Measurements from ENCODE around the gene EEF1G.

Gene EEF1G

DNA sequence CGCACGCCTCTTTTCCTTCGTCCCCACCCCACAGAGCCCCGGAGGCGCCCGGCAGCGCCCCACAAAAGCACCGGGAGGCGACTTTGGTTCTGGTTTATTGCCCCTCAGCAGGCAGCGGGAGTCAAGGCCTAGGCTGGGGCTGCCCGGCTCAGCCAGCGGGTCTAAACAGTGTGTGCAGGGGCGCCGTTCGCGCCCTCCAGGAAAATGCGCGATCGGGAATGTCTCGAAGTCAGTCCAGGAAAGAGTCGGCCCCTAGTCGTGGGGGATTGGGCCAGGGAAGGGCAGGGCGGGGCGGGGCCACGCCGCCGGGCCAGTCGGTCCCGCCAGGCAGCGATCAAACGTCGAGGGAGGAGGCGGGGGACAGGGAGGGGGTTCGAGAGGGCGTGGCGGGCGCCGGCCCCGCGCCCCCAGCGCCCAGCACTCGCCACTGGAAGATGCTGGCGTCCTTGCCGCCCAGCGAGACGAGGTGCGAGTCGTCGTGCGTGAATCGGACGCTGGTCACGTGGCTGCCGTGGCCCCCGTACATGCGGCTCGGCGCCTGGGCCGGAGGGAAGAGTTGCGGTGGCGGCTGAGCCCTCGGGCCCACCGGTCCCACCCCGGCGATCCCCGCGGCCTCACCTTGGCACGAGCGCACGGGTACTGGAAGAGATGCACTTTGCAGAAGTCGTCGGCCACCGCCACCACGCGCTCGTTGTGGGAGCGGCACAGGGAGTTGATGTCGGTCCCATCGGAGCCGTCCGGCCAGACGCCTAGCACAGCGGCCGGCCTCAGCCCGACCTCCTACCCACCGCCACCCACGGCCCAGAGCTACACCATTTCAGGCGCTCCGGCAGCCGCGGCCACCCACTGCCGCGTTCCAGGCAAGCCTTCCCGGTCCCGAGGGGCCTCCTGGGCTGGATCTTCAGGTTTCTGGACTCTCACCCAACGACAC lies 28.7 kb upstream of the EEF1G start:
- no peak for DNase-seq (ENCODE audit: low read depth)
- H3K4me3 ChIP-seq (ENCODE audit: low read depth, low read length) = peak overlapping the region; percentile 44
- TF ChIP-seq, protein P1, sequence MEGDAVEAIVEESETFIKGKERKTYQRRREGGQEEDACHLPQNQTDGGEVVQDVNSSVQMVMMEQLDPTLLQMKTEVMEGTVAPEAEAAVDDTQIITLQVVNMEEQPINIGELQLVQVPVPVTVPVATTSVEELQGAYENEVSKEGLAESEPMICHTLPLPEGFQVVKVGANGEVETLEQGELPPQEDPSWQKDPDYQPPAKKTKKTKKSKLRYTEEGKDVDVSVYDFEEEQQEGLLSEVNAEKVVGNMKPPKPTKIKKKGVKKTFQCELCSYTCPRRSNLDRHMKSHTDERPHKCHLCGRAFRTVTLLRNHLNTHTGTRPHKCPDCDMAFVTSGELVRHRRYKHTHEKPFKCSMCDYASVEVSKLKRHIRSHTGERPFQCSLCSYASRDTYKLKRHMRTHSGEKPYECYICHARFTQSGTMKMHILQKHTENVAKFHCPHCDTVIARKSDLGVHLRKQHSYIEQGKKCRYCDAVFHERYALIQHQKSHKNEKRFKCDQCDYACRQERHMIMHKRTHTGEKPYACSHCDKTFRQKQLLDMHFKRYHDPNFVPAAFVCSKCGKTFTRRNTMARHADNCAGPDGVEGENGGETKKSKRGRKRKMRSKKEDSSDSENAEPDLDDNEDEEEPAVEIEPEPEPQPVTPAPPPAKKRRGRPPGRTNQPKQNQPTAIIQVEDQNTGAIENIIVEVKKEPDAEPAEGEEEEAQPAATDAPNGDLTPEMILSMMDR (IDR thresholded peaks at IDR 0.05; ENCODE audit: insufficient read depth, low read depth, low read length, missing control alignments) = no peak

DNA sequence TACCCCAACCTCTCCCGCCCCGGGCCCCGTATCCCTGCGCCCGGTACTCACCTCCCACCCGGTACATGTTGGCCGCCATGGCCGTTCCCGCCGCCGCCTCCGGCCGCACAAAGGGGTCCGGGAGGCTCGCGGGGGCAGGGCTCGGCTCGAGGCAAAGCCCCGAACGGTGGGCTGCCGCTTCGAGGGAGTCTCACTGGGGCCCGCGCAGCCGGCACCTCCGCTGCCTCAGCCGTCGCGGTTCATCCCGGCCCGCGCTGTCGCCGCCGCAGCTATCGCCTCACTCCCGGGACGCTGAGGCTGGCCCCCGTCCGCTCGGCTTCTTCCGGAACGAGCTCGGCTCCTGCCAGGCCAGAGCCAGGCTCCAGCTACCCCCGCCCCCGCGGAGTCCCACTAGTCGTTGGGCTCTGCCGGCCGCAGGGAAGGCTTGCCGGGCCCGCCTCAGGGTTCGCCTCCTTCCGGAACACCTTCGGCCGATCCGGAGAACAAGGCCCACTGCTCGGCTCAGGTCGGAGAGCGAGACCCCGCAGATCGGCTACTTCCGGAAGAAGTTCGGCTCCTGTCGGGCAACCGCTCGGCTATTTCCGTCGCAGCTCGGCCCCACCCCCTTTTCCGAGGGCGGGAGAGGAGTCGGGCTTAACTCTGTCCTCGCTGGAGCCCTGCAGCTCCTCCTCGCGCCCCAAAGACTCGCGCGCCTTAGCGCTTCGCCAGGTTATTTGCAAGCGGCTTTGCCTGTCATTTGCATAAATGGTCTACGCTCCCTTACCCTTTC lies 27.9 kb upstream of the EEF1G start, which contains the start of gene MTA2:
MTA2 (minus strand) TSS at position 494 of the 769 bp plus-strand sequence; CDS start at position 79, 415 bp downstream.
- peak within 1 kb of the TSS; percentile 79 for H3K4me3 ChIP-seq (ENCODE audit: low read depth, low read length)
- TF ChIP-seq, protein P1 (IDR thresholded peaks at IDR 0.05; ENCODE audit: insufficient read depth, low read depth, low read length, missing control alignments) = no peak
- peak; percentile 99 for DNase-seq (ENCODE audit: low read depth)

DNA sequence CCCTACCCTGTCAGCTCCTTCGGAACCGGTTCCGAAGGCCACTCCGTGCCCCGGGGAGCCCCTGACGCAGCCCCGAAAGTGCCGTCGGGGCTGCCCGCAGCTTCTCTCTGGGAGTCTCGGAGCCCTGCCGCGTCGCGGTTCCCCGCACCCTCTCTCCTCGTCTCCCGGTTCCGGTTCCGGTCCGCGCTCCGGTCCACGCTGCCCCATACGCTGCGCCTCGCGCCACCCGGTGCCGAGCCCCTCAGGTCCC lies 27.4 kb upstream of the EEF1G start:
- TF ChIP-seq, protein P1 (IDR thresholded peaks at IDR 0.05; ENCODE audit: insufficient read depth, low read depth, low read length, missing control alignments) = no peak
- DNase-seq (ENCODE audit: low read depth) = peak; percentile 62
- peak overlapping the region; percentile 79 for H3K4me3 ChIP-seq (ENCODE audit: low read depth, low read length)

DNA sequence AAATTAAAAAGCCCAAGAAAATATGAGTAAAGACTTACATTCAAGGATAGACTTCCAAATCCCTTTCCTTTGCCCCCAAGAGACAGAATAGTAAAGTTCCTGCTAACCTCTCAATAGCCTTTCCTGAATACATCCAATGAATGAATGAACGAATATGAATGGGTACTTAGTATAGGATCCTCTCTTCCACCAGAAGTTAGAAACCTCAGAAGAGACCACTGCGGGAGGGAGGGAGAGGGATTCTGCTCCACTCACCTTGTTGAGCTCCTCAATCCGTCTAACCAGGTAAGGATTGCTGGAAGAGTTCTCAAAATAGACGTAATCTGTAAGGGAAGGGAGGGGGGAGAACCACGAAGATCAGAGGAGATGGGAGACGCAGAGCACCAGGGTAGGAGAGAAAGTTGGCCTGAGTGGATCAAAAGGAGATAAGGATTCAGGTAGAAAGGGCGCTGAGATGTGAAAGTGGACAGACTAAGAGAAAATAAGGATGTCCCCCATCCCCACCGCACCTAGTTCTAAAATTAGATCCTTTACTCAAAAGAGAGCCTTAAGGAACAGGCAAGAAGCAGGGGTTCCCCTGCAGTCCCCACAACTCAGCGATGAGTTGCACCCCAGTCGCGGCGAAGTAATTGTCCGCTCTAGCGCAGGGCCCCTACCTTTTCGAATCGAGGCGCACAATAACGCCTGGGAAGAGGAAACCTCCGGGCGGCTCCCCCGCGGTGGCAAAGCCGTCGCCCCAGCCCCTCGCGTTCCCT lies 26.9 kb upstream of the EEF1G start:
- TF ChIP-seq, protein P1 (IDR thresholded peaks at IDR 0.05; ENCODE audit: insufficient read depth, low read depth, low read length, missing control alignments) = no peak
- DNase-seq (ENCODE audit: low read depth) = no peak
- peak overlapping the region; percentile 79 for H3K4me3 ChIP-seq (ENCODE audit: low read depth, low read length)

DNA sequence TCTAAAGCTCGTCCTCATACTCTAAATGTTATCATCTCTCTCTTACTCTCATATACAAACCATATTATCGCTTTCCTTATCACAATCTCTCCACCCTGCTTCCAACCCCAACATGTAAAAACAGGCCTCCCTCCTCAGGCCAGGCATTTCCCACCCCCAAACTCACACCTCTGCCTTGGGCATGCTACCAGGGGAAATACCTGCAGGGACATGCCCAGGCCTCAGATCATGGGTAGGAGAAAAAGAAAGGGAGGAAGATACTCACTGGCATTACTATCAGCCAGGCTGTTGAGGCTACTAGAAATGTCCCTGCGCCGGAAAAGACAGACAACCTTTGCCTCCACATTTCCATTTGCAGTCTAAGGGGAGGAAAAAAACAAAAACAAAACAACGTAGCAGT lies 26.2 kb upstream of the EEF1G start:
- H3K4me3 ChIP-seq (ENCODE audit: low read depth, low read length) = peak overlapping the region; percentile 79
- TF ChIP-seq, protein P1 (IDR thresholded peaks at IDR 0.05; ENCODE audit: insufficient read depth, low read depth, low read length, missing control alignments) = no peak
- peak; percentile 38 for DNase-seq (ENCODE audit: low read depth)

DNA sequence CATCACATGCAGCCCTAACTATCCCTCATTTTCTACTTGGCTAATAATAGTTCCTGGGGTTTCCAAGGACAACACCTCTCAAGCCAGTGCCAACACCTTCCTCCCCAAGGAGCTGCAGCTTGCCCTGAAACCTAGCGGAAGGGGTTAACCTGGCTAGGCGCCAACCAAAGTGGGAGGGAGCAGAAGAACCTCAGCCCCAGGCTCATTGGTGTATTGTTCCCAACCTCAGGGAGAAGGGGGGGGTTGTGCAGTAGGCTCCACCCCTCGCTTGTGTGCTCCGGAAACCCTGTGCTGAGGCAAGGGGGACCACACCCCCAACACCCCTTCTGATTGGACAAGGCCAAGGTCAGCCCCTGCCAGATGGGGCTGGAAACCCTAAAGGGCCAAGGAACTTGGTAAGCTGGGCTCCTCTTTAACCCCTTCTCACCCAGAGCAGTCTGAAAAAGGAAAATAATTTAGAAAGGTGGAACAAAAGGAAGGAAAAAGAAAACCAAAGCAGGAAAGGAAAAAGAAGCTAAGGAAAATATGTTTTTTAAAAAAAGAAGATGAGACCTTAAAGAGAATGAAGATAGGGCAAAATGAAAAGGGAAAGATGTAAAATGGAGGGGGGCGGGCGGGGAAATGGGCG lies 25.5 kb upstream of the EEF1G start:
- TF ChIP-seq, protein P1 (IDR thresholded peaks at IDR 0.05; ENCODE audit: insufficient read depth, low read depth, low read length, missing control alignments) = no peak
- H3K4me3 ChIP-seq (ENCODE audit: low read depth, low read length) = peak overlapping the region; percentile 79
- DNase-seq (ENCODE audit: low read depth) = peak; percentile 99
